Thyroid gland (tissue), 4 donors: ENCODE results near the gene PLPPR5. TPM values are rescaled to one million over a fixed set of nuclear protein-coding genes. Genes with fewer than 3 reads are reported as not detected.

ENCODE experiments used
- DNase-seq, 2 donors: peaks; one replicate each; pipeline ENCODE4 v3.0.0-alpha.2; 2019
- H3K27ac ChIP-seq, 3 donors: fragments of 200-600 bp; sonication (generic); 1 replicate in 2 of 3; 2 replicates in 1 of 3; pipeline ENCODE4 v1.5.1; 2016 to 2019; ENCODE audit warnings: mild to moderate bottlenecking in 1 of 3, moderate library complexity in 1 of 3
- H3K27me3 ChIP-seq: fragments of 200-600 bp; sonication (generic); one replicate; pipeline ENCODE4 v1.5.1; 2019
- H3K36me3 ChIP-seq, 2 donors: fragments of 200-600 bp; sonication (generic); one replicate each; pipeline ENCODE4 v1.5.1; 2016 to 2019
- H3K4me1 ChIP-seq, 2 donors: fragments of 200-600 bp; sonication (generic); one replicate each; pipeline ENCODE4 v1.5.1; 2017 to 2019
- H3K4me3 ChIP-seq, 3 donors: fragments of 200-600 bp; sonication (generic); replicated peaks in 1 of 3; 1 replicate in 2 of 3; 2 replicates in 1 of 3; pipeline ENCODE4 v1.5.1; 2016; ENCODE audit warnings: mild to moderate bottlenecking in 1 of 3
- H3K9me3 ChIP-seq: fragments of 200-600 bp; sonication (generic); one replicate; pipeline ENCODE4 v1.5.1; 2017
- POLR2A ChIP-seq, 2 donors: fragments of 450-650 bp; IDR thresholded peaks; one replicate each; pipeline ENCODE4 v1.6.1; 2017; ENCODE audit warnings: antibody characterized with exemption in 2 of 2, mild to moderate bottlenecking in 2 of 2, moderate library complexity in 1 of 2
- WGBS, 2 donors: methylation state at CpG; one replicate each; pipeline ENCODE4 v1.1.5; 2017; 5-methylcytosine and 5-hydroxymethylcytosine counted together
- intact Hi-C: fragments of 100-400 bp; cut with DNase I; formaldehyde crosslinking; loops from one replicate; pipeline ENCODE4 v1.15.1; 2023
- total RNA-seq, 4 donors: library from RNA; depleted of rRNA; stranded (reverse); fragments of >200 nt; gene quantifications; one replicate each; pipeline ENCODE4 v1.2.3, GENCODE V29; 2016
- TF ChIP-seq, protein P1 (sequence below), 6 experiments: fragments of 200-600 bp in 3 of 6; fragments of 450-650 bp in 3 of 6; sonication (generic) in 3 of 6; IDR thresholded peaks; one replicate each; pipeline ENCODE4 v1.5.1; 2016 to 2019; ENCODE audit warnings: antibody characterized with exemption in 6 of 6, mild to moderate bottlenecking in 2 of 6, inconsistent platforms in 1 of 6, moderate library complexity in 1 of 6

The PLPPR5 gene
- total RNA-seq, 4 donors from 2014 or later = not detected

DNA sequence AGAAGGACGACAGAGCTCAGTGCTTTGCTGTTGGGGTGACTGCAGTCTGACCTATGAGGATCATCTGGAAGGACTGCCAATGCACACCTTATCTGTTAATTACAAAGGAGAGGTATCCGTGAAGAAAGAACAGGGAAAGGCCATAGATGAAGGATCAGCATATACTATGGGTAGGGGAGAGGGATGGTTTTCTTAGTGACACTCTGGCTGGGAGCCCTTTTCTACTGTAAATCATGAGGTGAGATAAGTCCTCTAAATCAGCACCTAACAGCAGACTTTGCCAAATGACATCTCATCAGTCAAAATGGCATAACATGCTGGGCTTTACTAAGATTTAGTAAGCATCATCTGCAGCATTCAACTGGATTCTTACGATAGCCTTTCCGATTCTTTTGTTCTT, 100.0 kb downstream of the PLPPR5 start:
- Histone ChIP-seq H3K27ac (no peak overlapping the region), H3K27me3 (no peaks in the 10 kb centered on the region), H3K9me3 (no peaks in the 10 kb centered on the region), H3K36me3 (no peaks in the 10 kb centered on the region), H3K4me3 (no peak overlapping the region), H3K4me1 (no peaks in the 10 kb centered on the region)
- no peak for TF ChIP-seq POLR2A (IDR thresholded peaks at IDR 0.05)
- TF ChIP-seq, protein P1, sequence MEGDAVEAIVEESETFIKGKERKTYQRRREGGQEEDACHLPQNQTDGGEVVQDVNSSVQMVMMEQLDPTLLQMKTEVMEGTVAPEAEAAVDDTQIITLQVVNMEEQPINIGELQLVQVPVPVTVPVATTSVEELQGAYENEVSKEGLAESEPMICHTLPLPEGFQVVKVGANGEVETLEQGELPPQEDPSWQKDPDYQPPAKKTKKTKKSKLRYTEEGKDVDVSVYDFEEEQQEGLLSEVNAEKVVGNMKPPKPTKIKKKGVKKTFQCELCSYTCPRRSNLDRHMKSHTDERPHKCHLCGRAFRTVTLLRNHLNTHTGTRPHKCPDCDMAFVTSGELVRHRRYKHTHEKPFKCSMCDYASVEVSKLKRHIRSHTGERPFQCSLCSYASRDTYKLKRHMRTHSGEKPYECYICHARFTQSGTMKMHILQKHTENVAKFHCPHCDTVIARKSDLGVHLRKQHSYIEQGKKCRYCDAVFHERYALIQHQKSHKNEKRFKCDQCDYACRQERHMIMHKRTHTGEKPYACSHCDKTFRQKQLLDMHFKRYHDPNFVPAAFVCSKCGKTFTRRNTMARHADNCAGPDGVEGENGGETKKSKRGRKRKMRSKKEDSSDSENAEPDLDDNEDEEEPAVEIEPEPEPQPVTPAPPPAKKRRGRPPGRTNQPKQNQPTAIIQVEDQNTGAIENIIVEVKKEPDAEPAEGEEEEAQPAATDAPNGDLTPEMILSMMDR (IDR thresholded peaks at IDR 0.05) = no peak
- intact Hi-C loops = no loop called here
- WGBS, 2 donors = 85 to 88% methylated on average over 4 of the region's 4 CpGs
- DNase-seq = no peak

DNA sequence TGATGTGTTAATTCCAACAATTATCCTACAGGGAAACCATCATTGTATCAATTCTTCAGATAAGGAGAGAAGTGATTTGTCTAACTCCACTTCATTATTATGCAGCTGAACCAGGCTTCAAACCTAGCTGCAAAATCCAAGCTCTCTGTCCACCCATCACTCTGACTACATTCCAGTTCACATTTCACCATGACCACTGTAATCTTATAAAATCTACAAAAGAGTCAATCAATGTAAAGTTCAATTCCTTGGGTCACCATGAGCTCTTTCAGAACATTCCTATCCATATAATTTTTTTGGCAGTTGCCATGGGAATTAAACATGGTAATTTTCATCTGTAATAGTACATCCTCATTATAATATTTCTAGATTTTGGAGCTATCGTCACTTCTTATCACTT, 100.9 kb downstream of the PLPPR5 start:
- Histone ChIP-seq H3K4me3 (no peak overlapping the region), H3K27ac (no peak overlapping the region), H3K27me3 (no peaks in the 10 kb centered on the region), H3K4me1 (no peaks in the 10 kb centered on the region), H3K9me3 (no peaks in the 10 kb centered on the region), H3K36me3 (no peaks in the 10 kb centered on the region)
- intact Hi-C loops = no loop called here
- 81 to 90% methylated on average over 1 of the region's 1 CpG for WGBS, 2 donors
- DNase-seq = no peak
- TF ChIP-seq, protein P1 (IDR thresholded peaks at IDR 0.05) = no peak
- no peak for TF ChIP-seq POLR2A (IDR thresholded peaks at IDR 0.05)

DNA sequence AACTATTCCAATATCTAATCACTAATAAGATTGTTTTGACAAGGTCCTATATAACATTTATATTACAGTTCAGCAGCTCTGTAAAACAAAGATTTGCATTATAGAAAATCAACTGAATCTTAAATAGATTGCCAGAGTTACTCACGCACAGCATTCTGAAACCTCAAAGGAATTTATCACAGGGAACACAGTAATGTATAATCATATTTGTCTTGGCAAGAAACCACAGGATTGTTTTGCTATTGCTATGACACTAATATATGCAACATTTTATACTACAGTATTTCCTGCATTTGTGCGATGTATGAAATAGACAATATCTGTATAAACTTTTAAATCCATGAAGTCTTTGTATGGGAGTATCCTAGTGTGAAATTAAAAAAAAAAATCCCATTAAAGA, 101.4 kb downstream of the PLPPR5 start:
- TF ChIP-seq, protein P1 (IDR thresholded peaks at IDR 0.05) = no peak
- no peak for TF ChIP-seq POLR2A (IDR thresholded peaks at IDR 0.05)

DNA sequence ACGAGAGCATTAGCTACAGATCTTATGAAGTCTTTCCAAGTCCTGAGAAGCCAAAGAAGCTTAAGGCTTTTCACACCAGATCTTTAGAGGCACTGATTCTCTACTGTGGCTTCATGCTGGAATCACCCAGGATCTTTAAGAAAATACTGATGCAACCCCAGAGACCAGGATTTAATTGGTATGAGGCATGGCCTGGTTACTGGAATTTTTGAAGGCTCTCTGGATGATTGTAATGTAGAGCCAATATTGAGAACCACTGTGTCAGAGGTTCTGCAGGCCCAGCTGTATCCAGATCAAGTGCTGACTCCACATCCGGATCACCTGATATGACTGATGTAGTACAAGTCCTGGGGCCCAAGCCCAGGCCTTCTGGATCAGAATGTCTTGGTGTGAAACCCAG, 105.7 kb downstream of the PLPPR5 start:
- intact Hi-C loops = no loop called here
- TF ChIP-seq, protein P1 (IDR thresholded peaks at IDR 0.05) = no peak
- TF ChIP-seq POLR2A (IDR thresholded peaks at IDR 0.05) = no peak
- 87 to 88% methylated on average over 2 of the region's 2 CpGs for WGBS, 2 donors
- Histone ChIP-seq H3K4me3 (no peak overlapping the region), H3K9me3 (no peaks in the 10 kb centered on the region), H3K36me3 (no peaks in the 10 kb centered on the region), H3K27ac (no peak overlapping the region), H3K27me3 (no peaks in the 10 kb centered on the region), H3K4me1 (no peaks in the 10 kb centered on the region)
- DNase-seq = no peak

More for the DNA sequence above, 101.4 kb downstream of the PLPPR5 start:
- DNase-seq = no peak
- no peak overlapping the region for H3K27ac ChIP-seq
- no peaks in the 10 kb centered on the region for H3K36me3 ChIP-seq
- intact Hi-C loops = no loop called here
- no peaks in the 10 kb centered on the region for H3K27me3 ChIP-seq
- H3K4me3 ChIP-seq = no peak overlapping the region
- 69 to 73% methylated on average over 2 of the region's 2 CpGs for WGBS, 2 donors
- H3K4me1 ChIP-seq = no peaks in the 10 kb centered on the region
- no peaks in the 10 kb centered on the region for H3K9me3 ChIP-seq

DNA sequence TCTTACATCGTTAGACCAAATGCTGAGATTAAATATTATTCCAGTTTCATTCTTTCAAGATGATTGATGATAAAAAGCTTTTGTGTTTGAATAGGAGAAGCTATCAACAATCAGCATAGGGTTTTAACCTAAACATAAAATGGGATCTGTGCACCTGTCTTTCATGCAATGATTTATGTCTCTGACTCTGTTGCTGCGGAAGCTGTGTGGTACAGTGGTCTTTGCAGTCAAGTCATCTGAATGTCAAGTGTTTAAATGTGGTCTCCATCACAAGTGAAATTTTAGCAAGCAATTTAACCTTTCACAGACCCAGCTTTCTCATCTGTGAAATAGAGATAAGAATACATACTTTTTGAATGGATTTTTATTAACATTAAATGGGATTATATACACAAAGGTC, 107.2 kb downstream of the PLPPR5 start:
- Histone ChIP-seq H3K4me3 (no peak overlapping the region), H3K4me1 (no peaks in the 10 kb centered on the region), H3K9me3 (no peaks in the 10 kb centered on the region), H3K27me3 (no peaks in the 10 kb centered on the region), H3K36me3 (no peaks in the 10 kb centered on the region), H3K27ac (no peak overlapping the region)
- 85 to 88% methylated on average over 2 of the region's 2 CpGs for WGBS, 2 donors
- TF ChIP-seq, protein P1 (IDR thresholded peaks at IDR 0.05) = no peak
- TF ChIP-seq POLR2A (IDR thresholded peaks at IDR 0.05) = no peak
- no peak for DNase-seq
- intact Hi-C loops = no loop called here
